DMS79 (cell line): ENCODE measurements around the gene PSG4.
"Not testable (repeated sequence)": the region's sequence is repeated elsewhere in the genome, so short reads cannot be mapped to it uniquely, and the experiment has no call there.

Experiments used
- DNase-seq: peaks from one replicate; lab custom pipeline; 2025; lab: John Stamatoyannopoulos, UW

Gene PSG4

GRCh38 chr19:43205471-43206105 lies at the start of gene PSG4:
TSS of gene PSG4 (minus strand) at chr19:43205638. CDS start at chr19:43205536, 102 bp downstream.
- not testable (repeated sequence) for DNase-seq

DNA sequence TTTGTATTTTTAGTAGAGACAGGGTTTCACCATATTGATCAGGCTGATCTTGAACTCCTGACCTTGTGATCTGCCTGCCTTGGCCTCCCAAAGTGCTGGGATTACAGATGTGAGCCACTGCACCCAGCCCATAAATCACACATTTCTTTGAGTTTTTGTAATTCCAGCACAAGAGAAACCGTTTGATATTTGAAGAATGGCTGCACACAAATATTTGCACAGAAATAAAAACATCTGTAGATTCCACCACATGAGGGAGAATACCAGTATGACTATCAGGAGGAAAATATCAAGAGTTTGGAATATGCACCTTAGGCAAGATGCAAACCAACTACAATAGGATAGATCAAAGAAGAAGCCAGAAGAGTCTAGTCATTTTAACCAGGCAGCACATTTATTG lies 46.0 kb upstream of the PSG4 start:
- DNase-seq, result not testable (repeated sequence)

GRCh38 chr19:43250296-43250695 lies 44.9 kb upstream of the PSG4 start:
- not testable (repeated sequence) for DNase-seq

GRCh38 chr19:43248635-43249002 lies 43.2 kb upstream of the PSG4 start:
- not testable (repeated sequence) for DNase-seq

- not testable (repeated sequence) for DNase-seq
Measured at GRCh38 chr19:43247243-43247880, 41.9 kb upstream of the PSG4 start.

DNA sequence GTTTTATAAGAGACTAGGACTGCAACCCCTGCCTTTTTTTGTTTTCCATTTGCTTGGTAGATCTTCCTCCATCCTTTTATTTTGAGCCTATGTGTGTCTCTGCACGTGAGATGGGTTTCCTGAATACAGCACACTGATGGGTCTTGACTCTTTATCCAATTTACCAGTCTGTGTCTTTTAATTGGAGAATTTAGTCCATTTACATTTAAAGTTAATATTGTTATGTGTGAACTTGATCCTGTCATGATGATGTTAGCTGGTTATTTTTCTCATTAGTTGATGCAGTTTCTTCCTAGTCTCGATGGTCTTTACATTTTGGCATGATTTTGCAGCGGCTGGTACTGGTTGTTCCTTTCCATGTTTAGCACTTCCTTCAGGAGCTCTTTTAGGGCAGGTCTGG lies 40.4 kb upstream of the PSG4 start:
- not testable (repeated sequence) for DNase-seq

DNA sequence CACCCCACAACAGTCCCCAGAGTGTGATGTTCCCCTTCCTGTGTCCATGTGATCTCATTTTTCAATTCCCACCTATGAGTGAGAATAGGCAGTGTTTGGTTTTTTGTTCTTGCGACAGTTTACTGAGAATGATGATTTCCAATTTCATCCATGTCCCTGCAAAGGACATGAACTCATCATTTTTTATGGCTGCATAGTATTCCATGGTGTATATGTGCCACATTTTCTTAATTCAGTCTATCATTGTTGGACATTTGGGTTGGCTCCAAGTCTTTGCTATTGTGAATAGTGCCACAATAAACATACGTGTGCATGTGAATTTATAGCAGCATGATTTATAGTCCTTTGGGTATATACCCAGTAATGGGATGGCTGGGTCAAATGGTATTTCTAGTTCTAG lies 36.8 kb upstream of the PSG4 start:
- DNase-seq, result not testable (repeated sequence)

- DNase-seq, result not testable (repeated sequence)
Measured at GRCh38 chr19:43238213-43238612, 32.8 kb upstream of the PSG4 start.

DNA sequence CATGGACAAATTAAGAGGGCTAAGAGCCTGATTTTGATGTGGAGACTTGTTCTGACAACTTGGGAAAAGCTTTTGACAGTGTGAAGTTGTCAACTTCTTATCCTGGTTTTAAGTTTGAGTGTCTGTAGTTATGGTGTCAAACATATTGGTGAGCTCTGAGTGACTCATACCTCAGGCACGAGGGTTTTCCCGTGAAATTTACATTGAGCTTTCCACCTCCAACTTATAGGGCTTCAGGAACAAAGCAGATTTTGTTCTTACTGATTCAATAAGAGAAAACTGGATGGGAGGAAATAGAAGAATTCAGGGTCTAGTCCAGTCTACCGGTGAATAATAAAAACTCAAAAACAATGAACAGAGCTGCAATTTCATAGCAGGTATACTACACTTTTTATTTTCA lies 30.2 kb upstream of the PSG4 start:
- DNase-seq, result not testable (repeated sequence)

- DNase-seq, result no peak
Measured at GRCh38 chr19:43229315-43229714, 23.9 kb upstream of the PSG4 start.

GRCh38 chr19:43228730-43229129 lies 23.3 kb upstream of the PSG4 start:
- not testable (repeated sequence) for DNase-seq

- DNase-seq, result not testable (repeated sequence)
Measured at GRCh38 chr19:43226986-43227385, 21.5 kb upstream of the PSG4 start.

DNA sequence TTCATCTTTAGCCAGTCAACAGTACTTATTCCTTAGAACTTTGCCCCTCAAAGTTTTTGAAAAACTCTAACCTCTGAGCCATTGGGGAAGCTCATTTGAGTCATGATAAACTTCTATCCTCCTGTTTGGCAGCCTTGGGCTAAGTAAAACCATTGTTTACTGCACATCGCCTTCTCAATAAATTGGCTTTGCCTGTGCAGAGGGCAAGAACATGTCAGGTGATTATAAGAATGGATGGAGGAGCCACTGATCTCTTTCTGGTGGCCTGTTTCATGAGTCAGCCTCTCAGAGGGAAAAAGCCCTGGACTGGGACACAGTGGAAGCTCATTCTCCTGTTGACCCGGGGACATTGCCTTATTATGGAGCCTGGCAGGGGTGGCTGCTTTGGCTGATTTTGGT lies 19.4 kb upstream of the PSG4 start:
- no peak for DNase-seq

GRCh38 chr19:43224201-43224854 lies 18.9 kb upstream of the PSG4 start:
- not testable (repeated sequence) for DNase-seq

GRCh38 chr19:43221891-43222290 lies 16.5 kb upstream of the PSG4 start:
- not testable (repeated sequence) for DNase-seq

GRCh38 chr19:43219136-43219535 lies 13.7 kb upstream of the PSG4 start:
- not testable (repeated sequence) for DNase-seq

DNA sequence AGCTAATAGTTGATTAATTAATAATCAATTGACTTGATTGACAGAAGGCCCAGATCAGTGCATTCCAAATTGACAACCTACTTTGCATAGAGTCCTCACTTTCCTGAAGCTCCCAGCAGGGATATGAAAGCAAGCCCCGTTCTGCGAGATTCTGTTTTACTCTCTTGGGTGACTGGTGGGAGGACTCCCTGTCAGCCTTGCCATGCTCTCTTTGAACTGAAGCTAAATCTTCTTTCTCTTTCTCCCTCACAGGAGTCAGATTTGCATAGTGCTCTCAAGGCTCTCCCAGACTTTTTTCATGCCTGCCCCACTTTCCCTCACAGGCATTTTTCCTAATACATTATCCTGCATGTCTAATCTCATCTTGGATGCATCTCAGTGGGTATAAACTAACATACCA lies 10.4 kb upstream of the PSG4 start:
- not testable (repeated sequence) for DNase-seq

DNA sequence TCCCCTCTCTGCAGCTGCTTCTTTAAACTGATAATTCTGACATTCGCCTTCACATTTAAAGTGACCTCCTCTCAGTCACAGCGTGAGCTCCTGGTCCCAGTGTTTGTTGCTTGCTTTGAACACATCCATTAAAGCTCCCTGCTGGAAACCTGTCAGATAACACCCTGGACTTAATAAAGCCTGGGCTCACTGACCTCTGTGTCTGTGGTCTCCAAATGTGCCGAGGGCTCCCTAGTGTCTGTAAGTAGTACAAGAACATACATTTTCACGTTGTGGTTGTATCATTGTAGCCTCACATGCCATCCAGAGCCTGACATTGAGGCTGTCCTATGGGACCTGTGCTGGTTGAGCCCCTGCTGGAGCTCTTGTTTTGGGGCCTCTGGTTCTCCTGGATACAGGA lies 2.6 kb upstream of the PSG4 start:
- no peak for DNase-seq

DNA sequence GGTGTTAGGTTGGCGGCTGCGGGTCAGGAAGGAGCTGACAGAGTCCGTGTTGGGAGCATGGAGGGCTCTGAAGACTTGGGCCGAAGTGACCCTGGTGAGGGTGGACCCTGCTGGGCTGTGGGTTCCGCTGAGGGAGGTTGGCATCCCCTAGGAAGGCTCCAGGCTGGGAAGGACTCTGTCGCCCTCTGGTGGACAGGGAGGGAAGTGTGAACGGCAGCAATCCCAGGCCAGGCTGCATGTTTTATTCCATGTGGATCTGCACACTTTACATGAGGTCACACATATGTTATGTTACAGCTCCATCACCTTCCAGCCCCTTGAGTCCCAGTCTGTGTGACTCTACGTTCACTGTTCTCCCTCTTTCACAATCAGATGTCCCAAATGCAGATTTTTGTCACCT lies 1.7 kb upstream of the PSG4 start:
- not testable (repeated sequence) for DNase-seq

DNA sequence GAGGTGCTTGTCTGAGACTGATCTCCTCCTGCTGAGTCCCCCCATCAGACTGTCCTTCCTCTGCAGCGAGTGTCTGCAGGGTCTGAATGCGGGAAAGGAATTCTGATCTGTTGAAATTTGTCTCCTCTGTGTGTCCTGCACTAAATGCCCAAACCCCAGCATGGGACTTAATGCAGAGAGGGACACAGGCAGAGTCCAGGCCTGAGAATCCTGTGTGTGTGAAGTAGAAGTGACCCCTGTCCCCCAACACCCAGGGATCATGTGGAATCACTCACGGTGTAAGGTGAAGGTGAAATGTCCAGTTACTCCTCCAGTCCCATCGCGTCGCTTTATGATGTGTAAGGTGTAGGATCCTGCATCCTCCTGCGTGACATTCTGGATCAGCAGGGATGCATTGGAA lies 1.8 kb downstream of the PSG4 start:
- DNase-seq, result not testable (repeated sequence)

DNA sequence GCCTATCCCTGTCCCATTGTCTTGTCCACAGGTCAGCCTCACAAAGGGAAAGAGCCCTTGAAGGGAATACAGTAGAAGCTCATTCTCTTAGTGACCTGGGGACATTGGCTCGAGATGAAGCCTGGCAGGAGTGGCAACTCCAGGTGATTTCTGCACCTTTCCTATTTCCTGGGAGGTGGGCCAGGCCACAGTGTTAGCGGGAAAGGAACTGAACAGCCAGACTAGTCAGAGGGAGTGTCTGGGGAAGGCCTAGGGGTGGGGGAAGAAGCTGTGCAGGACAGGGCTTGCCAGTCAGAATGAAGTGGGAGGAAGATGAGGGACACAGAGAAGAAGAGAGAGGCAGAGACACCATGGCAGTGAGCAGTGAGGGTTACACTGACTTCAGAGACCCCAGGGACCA lies 3.5 kb downstream of the PSG4 start:
- DNase-seq, result not testable (repeated sequence)

DNA sequence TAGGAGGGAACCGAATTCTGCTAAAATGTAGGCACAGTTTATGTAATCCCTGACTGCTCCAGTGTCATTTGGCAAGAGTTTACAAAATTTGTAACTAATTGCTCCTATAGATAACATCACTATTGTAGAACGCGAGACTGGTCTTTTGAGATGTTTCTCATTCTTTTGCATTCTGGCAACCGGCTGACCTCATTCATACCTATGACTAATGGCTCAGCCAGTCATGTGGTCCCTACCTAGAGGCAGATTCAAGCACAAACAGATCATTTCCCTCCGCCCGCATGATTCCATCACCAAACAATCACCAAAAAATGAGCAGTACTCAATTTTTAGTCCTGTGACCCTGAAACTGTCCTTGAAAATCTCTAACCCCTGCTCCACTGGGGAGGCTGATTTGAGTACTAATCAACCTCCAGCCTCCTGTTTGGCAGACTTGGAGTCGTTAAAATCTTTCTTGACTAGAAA lies 4.1 kb downstream of the PSG4 start:
- DNase-seq, result not testable (repeated sequence)
